A549 treated with Hydrocortisone at 1 μM for 4 hours (cell line): ENCODE measurements around the gene CADPS2. TPM values are rescaled to one million over a fixed set of nuclear protein-coding genes. Genes with fewer than 3 reads are reported as not detected.

ENCODE experiments used
- total RNA-seq: library from RNA; stranded (reverse); fragments of 200-300 nt; extraction: Qiagen RNA extraction; gene quantifications from 5 replicates; pipeline ENCODE4 v1.2.3, GENCODE V29; 2022

The CADPS2 gene
- 0.03 to 0.08 TPM (median 0.05 TPM) in 5 replicates for total RNA-seq

GRCh38 chr7:122886357-122887081 is at the start of gene CADPS2:
CADPS2 (minus strand) TSS chr7:122886460; CDS start chr7:122886337, 123 bp downstream.

DNA sequence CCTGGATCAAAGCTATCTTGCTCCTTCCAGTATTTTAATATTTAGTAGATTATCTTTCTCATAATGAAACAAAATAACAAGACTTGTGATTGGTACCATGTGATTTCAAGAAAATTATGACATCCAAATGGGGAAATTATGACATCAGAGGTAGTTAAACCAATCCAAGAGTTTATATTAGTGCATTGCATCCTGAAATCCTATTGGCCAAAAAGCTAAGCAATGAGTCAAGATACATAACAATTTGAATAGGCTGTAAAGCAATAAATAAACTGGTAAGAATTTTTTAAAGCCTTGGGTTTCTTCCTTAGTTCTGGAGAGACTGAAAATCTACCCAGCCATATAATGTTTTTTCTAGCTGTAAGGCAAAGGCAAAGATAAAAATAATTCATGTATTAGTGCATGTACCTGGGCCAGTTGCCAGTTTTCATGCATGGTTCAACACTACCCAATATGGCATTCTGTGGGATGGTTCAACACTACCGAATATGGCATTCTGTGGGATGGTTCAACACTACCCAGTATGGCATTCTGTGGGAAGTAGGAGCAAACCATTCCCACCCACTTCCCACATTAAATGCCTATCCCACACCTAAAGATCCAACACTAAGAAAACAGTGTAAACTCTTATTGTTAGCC is 183.3 kb downstream of the CADPS2 start, which contains the start of gene RNF148:
RNF148 (minus strand) TSS at position 51 of the 639 bp plus-strand sequence. CDS start 172 bp downstream, outside the sequence.

DNA sequence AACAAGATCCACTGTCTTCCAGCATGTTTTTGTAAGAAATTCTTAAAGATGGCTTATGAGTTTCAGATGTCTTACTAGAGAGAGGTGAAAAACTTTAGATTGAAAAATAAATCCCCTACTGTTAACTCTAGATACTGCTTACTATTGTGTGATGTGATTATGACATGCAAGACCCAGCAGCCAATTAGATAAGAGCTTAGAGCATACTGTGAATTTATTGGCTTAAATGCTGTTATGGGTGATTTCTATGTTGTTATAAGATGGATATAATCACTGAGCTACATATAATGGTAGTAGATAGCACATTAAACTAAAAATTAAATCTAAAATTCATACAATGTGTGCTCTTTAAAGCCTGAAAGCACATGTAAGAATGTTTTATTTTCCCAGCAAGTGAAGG is 187.2 kb downstream of the CADPS2 start, which contains the start of gene RNF133:
RNF133 (minus strand) TSS at position 101 of the 400 bp plus-strand sequence. CDS start 199 bp downstream, outside the sequence.

GRCh38 chr7:122304319-122304975 is 581.8 kb downstream of the CADPS2 start, which contains the start of gene FEZF1:
FEZF1 (minus strand) TSS chr7:122304750; CDS start chr7:122304437, 313 bp downstream.

Other genes starting within 250 kb of the CADPS2 start
- not detected in 5 replicates for gene RNF133, start 187.3 kb downstream of the CADPS2 start, total RNA-seq
- gene RNF148, start 183.5 kb downstream of the CADPS2 start, total RNA-seq, result 0.10 TPM in 1 of 5 replicates, not detected in the others
- gene TAS2R16, start 109.2 kb upstream of the CADPS2 start, total RNA-seq, result not detected in 5 replicates